Karpas-422 (cell line): Measurements from ENCODE around the gene CD109. TPM values are rescaled to one million over a fixed set of nuclear protein-coding genes. Genes with fewer than 3 reads are reported as not detected.
"Not testable (repeated sequence)": the region's sequence is repeated elsewhere in the genome, so short reads cannot be mapped to it uniquely, and the experiment has no call there.

ENCODE experiments used
- DNase-seq: peaks from one replicate; pipeline ENCODE4 v3.0.0-alpha.2; 2015
- H2AFZ ChIP-seq: fragments of 200-600 bp; sonication (generic); 2 replicates; pipeline ENCODE4 v1.6.1; 2014; ENCODE audit warnings: antibody characterized with exemption, low read length, mixed read lengths
- H3K27ac ChIP-seq: fragments of 200-600 bp; sonication (generic); 2 replicates; pipeline ENCODE4 v1.5.1; 2014; ENCODE audit warnings: mild to moderate bottlenecking, low read length, moderate library complexity
- H3K27me3 ChIP-seq: fragments of 200-600 bp; sonication (generic); 2 replicates; pipeline ENCODE4 v1.6.1; 2014; ENCODE audit warnings: low read length, mixed read lengths
- H3K36me3 ChIP-seq: fragments of 200-600 bp; sonication (generic); 2 replicates; pipeline ENCODE4 v1.6.1; 2014; ENCODE audit warnings: low read length, mixed read lengths; ENCODE audit not compliant: insufficient read depth
- H3K4me1 ChIP-seq: fragments of 200-600 bp; sonication (generic); 2 replicates; pipeline ENCODE4 v1.6.1; 2014; ENCODE audit warnings: mild to moderate bottlenecking, low read length, mixed read lengths
- H3K4me2 ChIP-seq: fragments of 200-600 bp; sonication (generic); 2 replicates; pipeline ENCODE4 v1.6.1; 2014; ENCODE audit warnings: low read length, low read depth, mild to moderate bottlenecking; ENCODE audit not compliant: poor library complexity, severe bottlenecking
- H3K4me3 ChIP-seq: fragments of 200-600 bp; sonication (generic); 2 replicates; pipeline ENCODE4 v1.5.1; 2014; ENCODE audit warnings: mild to moderate bottlenecking, antibody characterized with exemption, low read length, mixed read lengths
- H3K79me2 ChIP-seq: fragments of 200-600 bp; sonication (generic); 2 replicates; pipeline ENCODE4 v1.6.1; 2014; ENCODE audit warnings: mild to moderate bottlenecking, low read length, mixed read lengths
- H3K9ac ChIP-seq: fragments of 200-600 bp; sonication (generic); 2 replicates; pipeline ENCODE4 v1.6.0; 2014; ENCODE audit warnings: low read length
- H3K9me2 ChIP-seq: fragments of 200-600 bp; sonication (generic), shearing (Covaris generic); replicated peaks from 2 replicates; pipeline ENCODE4 v1.6.0; 2014; ENCODE audit warnings: mild to moderate bottlenecking, low read length, moderate library complexity; ENCODE audit not compliant: insufficient read depth
- H3K9me3 ChIP-seq: fragments of 300-700, 200-600 bp; sonication (generic); 2 replicates; pipeline ENCODE4 v1.6.1; 2014; ENCODE audit warnings: low read length, mixed read lengths
- H4K20me1 ChIP-seq: fragments of 200-600 bp; sonication (generic); 2 replicates; pipeline ENCODE4 v1.6.1; 2014; ENCODE audit warnings: mild to moderate bottlenecking, antibody characterized with exemption, low read length, low read depth; ENCODE audit not compliant: insufficient read depth
- total RNA-seq: library from RNA; depleted of rRNA; stranded (reverse); fragments of >200 nt; shearing (Covaris generic); gene quantifications from 2 replicates; pipeline ENCODE4 v1.2.3, GENCODE V29; 2014; ENCODE audit warnings: low replicate concordance

CD109 gene
- total RNA-seq, 1 experiment from 2014 or later = 0.22 TPM

GRCh38 chr6:73710948-73711347, 14.9 kb downstream of the CD109 start:
- Histone ChIP-seq H3K9ac (no peak overlapping the region), H3K9me3 (no peaks in the 10 kb centered on the region), H3K4me2 (no peak overlapping the region), H3K27me3 (no peaks in the 10 kb centered on the region), H3K4me1 (no peaks in the 10 kb centered on the region), H3K79me2 (no peaks in the 10 kb centered on the region), H3K27ac (no peak overlapping the region), H4K20me1 (no peaks in the 10 kb centered on the region), H3K36me3 (no peaks in the 10 kb centered on the region), H3K9me2 (no peaks in the 10 kb centered on the region), H2AFZ (no peak overlapping the region), H3K4me3 (no peak overlapping the region)
- no peak for DNase-seq

DNA sequence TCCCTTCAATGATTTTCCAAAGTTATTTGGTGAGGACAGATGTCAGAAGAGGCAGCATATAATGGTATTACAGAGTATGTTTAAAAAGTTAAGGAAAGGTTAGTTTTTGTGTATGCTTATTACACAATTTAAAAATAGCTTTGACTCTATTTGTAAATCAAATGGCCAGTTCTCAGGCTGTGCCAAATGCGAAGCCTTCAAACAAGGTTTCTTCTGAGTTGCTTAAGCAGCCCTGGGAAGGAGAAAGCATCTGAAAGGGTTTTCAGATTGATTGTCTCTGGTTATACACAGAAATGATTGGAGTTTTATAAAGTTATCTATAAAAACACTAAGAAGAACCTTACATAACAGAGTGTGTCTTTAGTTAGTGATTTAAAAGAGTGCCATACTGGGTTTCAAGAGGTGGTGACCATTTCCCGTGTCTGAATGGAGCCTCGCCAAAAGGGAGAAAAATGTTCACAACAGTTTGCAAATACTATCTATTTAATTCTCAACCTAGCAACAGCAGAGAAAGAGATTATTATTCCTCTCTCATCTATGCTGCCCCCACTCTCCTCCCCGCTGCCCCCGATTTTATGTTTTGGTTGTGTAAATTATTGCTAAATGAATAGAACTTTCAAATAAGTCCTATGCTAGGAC, 16.7 kb downstream of the CD109 start:
- H3K27me3 ChIP-seq = no peaks in the 10 kb centered on the region
- no peak overlapping the region for H3K9ac ChIP-seq
- no peaks in the 10 kb centered on the region for H3K36me3 ChIP-seq
- no peaks in the 10 kb centered on the region for H3K9me2 ChIP-seq
- no peaks in the 10 kb centered on the region for H4K20me1 ChIP-seq
- no peak overlapping the region for H3K4me3 ChIP-seq
- no peak overlapping the region for H2AFZ ChIP-seq
- H3K4me2 ChIP-seq = no peak overlapping the region
- no peak for DNase-seq
- no peaks in the 10 kb centered on the region for H3K4me1 ChIP-seq
- no peak overlapping the region for H3K27ac ChIP-seq
- H3K9me3 ChIP-seq = no peaks in the 10 kb centered on the region
- no peaks in the 10 kb centered on the region for H3K79me2 ChIP-seq

- Histone ChIP-seq H3K9me2 (no peaks in the 10 kb centered on the region), H3K4me2 (no peak overlapping the region), H4K20me1 (no peaks in the 10 kb centered on the region), H3K27ac (no peak overlapping the region), H3K4me1 (no peaks in the 10 kb centered on the region), H3K9ac (no peak overlapping the region), H3K36me3 (no peaks in the 10 kb centered on the region), H3K4me3 (no peak overlapping the region), H3K9me3 (no peaks in the 10 kb centered on the region), H3K79me2 (no peaks in the 10 kb centered on the region), H3K27me3 (no peaks in the 10 kb centered on the region), H2AFZ (no peak overlapping the region)
- no peak for DNase-seq
Measured at GRCh38 chr6:73713426-73714147, 17.6 kb downstream of the CD109 start.

DNA sequence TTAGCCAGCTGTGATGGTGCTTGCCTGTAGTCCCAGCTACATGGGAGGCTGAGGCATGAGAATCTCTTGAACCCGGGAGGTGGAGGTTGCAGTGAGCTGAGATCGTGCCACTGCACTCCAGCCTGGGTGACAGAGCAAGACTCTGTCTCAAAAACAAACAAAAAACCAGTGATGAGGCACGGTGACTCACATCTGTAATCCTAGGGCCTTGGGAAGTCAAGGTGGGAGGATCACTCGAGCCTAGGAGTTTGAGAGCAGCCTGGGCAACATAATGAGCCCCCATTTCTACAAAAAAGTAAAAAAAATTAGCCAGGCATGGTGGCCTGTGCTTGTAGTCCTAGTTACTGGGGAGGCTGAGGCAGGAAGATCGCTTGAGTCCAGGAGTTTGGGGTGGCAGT, 19.1 kb downstream of the CD109 start:
- H3K79me2 ChIP-seq, H3K36me3 ChIP-seq, H3K9me2 ChIP-seq, H3K4me1 ChIP-seq, H3K9ac ChIP-seq, H4K20me1 ChIP-seq, H3K4me2 ChIP-seq, H3K4me3 ChIP-seq, H3K27me3 ChIP-seq, H3K9me3 ChIP-seq, DNase-seq, H2AFZ ChIP-seq, H3K27ac ChIP-seq: not testable (repeated sequence)

DNA sequence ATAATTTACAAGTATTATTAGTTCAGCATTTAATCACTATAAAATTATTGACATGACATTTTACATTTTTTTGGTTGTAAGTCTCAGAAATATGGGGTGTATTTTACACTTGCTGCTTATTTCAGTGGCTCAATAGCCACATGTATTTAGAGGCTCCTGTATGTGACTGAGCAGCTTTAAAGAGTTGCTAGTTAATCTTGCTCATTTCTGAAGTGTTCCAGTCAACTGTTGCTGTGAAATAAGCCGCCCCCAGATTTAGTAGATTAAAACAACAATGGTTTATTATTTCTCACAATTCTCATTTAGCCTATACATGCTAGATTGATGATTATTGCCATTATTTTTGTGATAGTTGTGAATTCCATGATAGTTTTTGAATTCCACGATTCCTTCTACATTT, 23.0 kb downstream of the CD109 start:
- Histone ChIP-seq H2AFZ (no peak overlapping the region), H3K27me3 (no peaks in the 10 kb centered on the region), H3K4me1 (no peaks in the 10 kb centered on the region), H3K9me2 (no peaks in the 10 kb centered on the region), H3K9ac (no peak overlapping the region), H3K4me3 (no peak overlapping the region), H3K4me2 (no peak overlapping the region), H3K79me2 (no peaks in the 10 kb centered on the region), H3K36me3 (no peaks in the 10 kb centered on the region), H4K20me1 (no peaks in the 10 kb centered on the region), H3K9me3 (no peaks in the 10 kb centered on the region), H3K27ac (no peak overlapping the region)
- DNase-seq = no peak

GRCh38 chr6:73722318-73723060, 26.5 kb downstream of the CD109 start:
- no peak overlapping the region for H3K9ac ChIP-seq
- no peaks in the 10 kb centered on the region for H3K79me2 ChIP-seq
- H3K27ac ChIP-seq = no peak overlapping the region
- no peaks in the 10 kb centered on the region for H3K9me2 ChIP-seq
- H3K9me3 ChIP-seq = no peaks in the 10 kb centered on the region
- no peak overlapping the region for H2AFZ ChIP-seq
- no peak for DNase-seq
- H3K4me2 ChIP-seq = no peak overlapping the region
- H3K27me3 ChIP-seq = no peaks in the 10 kb centered on the region
- H4K20me1 ChIP-seq = no peaks in the 10 kb centered on the region
- H3K4me3 ChIP-seq = no peak overlapping the region
- H3K36me3 ChIP-seq = no peaks in the 10 kb centered on the region
- H3K4me1 ChIP-seq = no peaks in the 10 kb centered on the region

DNA sequence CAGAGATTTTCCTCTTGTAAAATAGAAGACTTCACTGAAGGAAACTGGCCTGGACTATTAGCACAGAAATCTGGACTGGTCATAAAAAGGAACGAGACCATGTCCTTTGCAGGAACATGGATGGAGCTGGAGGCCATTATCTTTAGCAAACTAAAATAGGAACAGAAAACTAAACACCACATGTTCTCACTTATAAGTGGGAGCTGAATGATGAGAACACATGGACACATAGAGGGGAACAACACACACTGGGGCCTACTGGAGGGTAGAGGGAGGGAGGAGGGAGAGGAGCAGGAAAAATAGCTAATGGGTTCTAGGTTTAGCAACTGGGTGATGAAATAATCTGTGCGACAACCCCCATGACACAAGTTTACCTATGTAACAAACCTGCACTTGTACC, 27.5 kb downstream of the CD109 start:
- H3K4me3 ChIP-seq, H2AFZ ChIP-seq, H3K9me2 ChIP-seq, H4K20me1 ChIP-seq, DNase-seq, H3K27me3 ChIP-seq, H3K4me1 ChIP-seq, H3K79me2 ChIP-seq, H3K36me3 ChIP-seq, H3K4me2 ChIP-seq, H3K9ac ChIP-seq, H3K27ac ChIP-seq, H3K9me3 ChIP-seq: not testable (repeated sequence)

GRCh38 chr6:73724389-73724788, 28.4 kb downstream of the CD109 start:
- H3K4me1 ChIP-seq = no peaks in the 10 kb centered on the region
- H3K36me3 ChIP-seq = no peaks in the 10 kb centered on the region
- H3K27ac ChIP-seq = no peak overlapping the region
- no peaks in the 10 kb centered on the region for H3K27me3 ChIP-seq
- no peak overlapping the region for H2AFZ ChIP-seq
- no peak overlapping the region for H3K4me2 ChIP-seq
- no peak overlapping the region for H3K9ac ChIP-seq
- no peaks in the 10 kb centered on the region for H4K20me1 ChIP-seq
- no peaks in the 10 kb centered on the region for H3K9me3 ChIP-seq
- H3K4me3 ChIP-seq = no peak overlapping the region
- DNase-seq = no peak
- no peaks in the 10 kb centered on the region for H3K79me2 ChIP-seq
- no peaks in the 10 kb centered on the region for H3K9me2 ChIP-seq
